VCaP (cell line): ENCODE data around the gene COL8A2.

Source experiments
- H3K27ac ChIP-seq: fragments of 450-650 bp; 2 replicates; pipeline ENCODE4 v1.5.1; 2017
- CTCF ChIP-seq: fragments of 450-650 bp; conservative IDR thresholded peaks from 2 replicates; pipeline ENCODE4 v1.5.1; 2017; ENCODE audit warnings: mild to moderate bottlenecking, moderate library complexity

The COL8A2 gene

GRCh38 chr1:36166938-36167905 is 42.2 kb upstream of the COL8A2 start:
- peak overlapping the region; percentile 8; the same call in 1 of the 2 replicates for H3K27ac ChIP-seq
- no peak for TF ChIP-seq CTCF

GRCh38 chr1:36166136-36166535 is 41.1 kb upstream of the COL8A2 start:
- H3K27ac ChIP-seq: peak overlapping the region; percentile 8; the same call in 1 of the 2 replicates
- TF ChIP-seq CTCF: no peak

- H3K27ac ChIP-seq: peak overlapping the region; percentile 98
- no peak for TF ChIP-seq CTCF
These were observed 40.1 kb upstream of the COL8A2 start for GRCh38 chr1:36165145-36165544.

GRCh38 chr1:36164361-36164760 is 39.3 kb upstream of the COL8A2 start:
- H3K27ac ChIP-seq: peak overlapping the region; percentile 98
- no peak for TF ChIP-seq CTCF

GRCh38 chr1:36163426-36163825 is 38.4 kb upstream of the COL8A2 start:
- TF ChIP-seq CTCF: no peak

GRCh38 chr1:36162680-36163239 is 37.7 kb upstream of the COL8A2 start:
- H3K27ac ChIP-seq: peak overlapping the region; percentile 98
- no peak for TF ChIP-seq CTCF

More at GRCh38 chr1:36163426-36163825, 38.4 kb upstream of the COL8A2 start:
- H3K27ac ChIP-seq: peak overlapping the region; percentile 98

GRCh38 chr1:36161641-36162531 is 36.9 kb upstream of the COL8A2 start:
- peak overlapping the region; percentile 98 for H3K27ac ChIP-seq
- TF ChIP-seq CTCF: no peak
